Pulmonary artery endothelial cell (primary cell): ENCODE results near the gene KCNA1. TPM values are rescaled to one million over a fixed set of nuclear protein-coding genes. Genes with fewer than 3 reads are reported as not detected.
"Not testable (repeated sequence)": the region's sequence is repeated elsewhere in the genome, so short reads cannot be mapped to it uniquely, and the experiment has no call there.

ENCODE experiments used
- DNase-seq: peaks from one replicate; pipeline ENCODE4 v3.0.0-alpha.2; 2011; ENCODE audit warnings: low read depth, low spot score
- total RNA-seq: library from RNA; depleted of rRNA; stranded (reverse); fragments of >200 nt; gene quantifications from 2 replicates; pipeline ENCODE4 v1.2.3, GENCODE V29; 2014

KCNA1 gene
- total RNA-seq = not detected in 2 replicates

- DNase-seq = no peak
These were observed at the start of gene KCNA1 for GRCh38 chr12:4909734-4910501. Gene KCNA1 (plus strand): TSS chr12:4909905. CDS start chr12:4911379, 1,474 bp downstream.

- no peak for DNase-seq
These were observed 49.0 kb upstream of the KCNA1 start for GRCh38 chr12:4860741-4861140.

GRCh38 chr12:4862809-4863208 lies 46.9 kb upstream of the KCNA1 start:
- no peak for DNase-seq

GRCh38 chr12:4864575-4864974 lies 45.1 kb upstream of the KCNA1 start:
- DNase-seq = no peak

GRCh38 chr12:4865246-4865645 lies 44.5 kb upstream of the KCNA1 start:
- no peak for DNase-seq

GRCh38 chr12:4866299-4866698 lies 43.4 kb upstream of the KCNA1 start:
- no peak for DNase-seq

GRCh38 chr12:4867384-4867783 lies 42.3 kb upstream of the KCNA1 start:
- no peak for DNase-seq

GRCh38 chr12:4870423-4870822 lies 39.3 kb upstream of the KCNA1 start:
- no peak for DNase-seq

- DNase-seq = no peak
These were observed 38.2 kb upstream of the KCNA1 start for GRCh38 chr12:4871514-4871913.

- no peak for DNase-seq
These were observed 35.8 kb upstream of the KCNA1 start for GRCh38 chr12:4873947-4874346.

GRCh38 chr12:4874671-4875070 lies 35.0 kb upstream of the KCNA1 start:
- no peak for DNase-seq

GRCh38 chr12:4879481-4879880 lies 30.2 kb upstream of the KCNA1 start:
- not testable (repeated sequence) for DNase-seq

- no peak for DNase-seq
These were observed 28.2 kb upstream of the KCNA1 start for GRCh38 chr12:4881266-4882064.

GRCh38 chr12:4891866-4892265 lies 17.8 kb upstream of the KCNA1 start:
- no peak for DNase-seq

GRCh38 chr12:4892418-4892817 lies 17.3 kb upstream of the KCNA1 start:
- no peak for DNase-seq

GRCh38 chr12:4894019-4894418 lies 15.7 kb upstream of the KCNA1 start:
- DNase-seq = no peak

- no peak for DNase-seq
These were observed 10.3 kb upstream of the KCNA1 start for GRCh38 chr12:4899364-4899763.

GRCh38 chr12:4900327-4900726 lies 9.4 kb upstream of the KCNA1 start:
- DNase-seq = no peak

GRCh38 chr12:4905316-4905715 lies 4.4 kb upstream of the KCNA1 start:
- DNase-seq = no peak

GRCh38 chr12:4908684-4909409 lies 858 bp upstream of the KCNA1 start:
- no peak for DNase-seq

- no peak for DNase-seq
These were observed 333 bp upstream of the KCNA1 start for GRCh38 chr12:4909410-4909733.
